ENCODE measurements around the gene LIPC.

Gene LIPC

DNA sequence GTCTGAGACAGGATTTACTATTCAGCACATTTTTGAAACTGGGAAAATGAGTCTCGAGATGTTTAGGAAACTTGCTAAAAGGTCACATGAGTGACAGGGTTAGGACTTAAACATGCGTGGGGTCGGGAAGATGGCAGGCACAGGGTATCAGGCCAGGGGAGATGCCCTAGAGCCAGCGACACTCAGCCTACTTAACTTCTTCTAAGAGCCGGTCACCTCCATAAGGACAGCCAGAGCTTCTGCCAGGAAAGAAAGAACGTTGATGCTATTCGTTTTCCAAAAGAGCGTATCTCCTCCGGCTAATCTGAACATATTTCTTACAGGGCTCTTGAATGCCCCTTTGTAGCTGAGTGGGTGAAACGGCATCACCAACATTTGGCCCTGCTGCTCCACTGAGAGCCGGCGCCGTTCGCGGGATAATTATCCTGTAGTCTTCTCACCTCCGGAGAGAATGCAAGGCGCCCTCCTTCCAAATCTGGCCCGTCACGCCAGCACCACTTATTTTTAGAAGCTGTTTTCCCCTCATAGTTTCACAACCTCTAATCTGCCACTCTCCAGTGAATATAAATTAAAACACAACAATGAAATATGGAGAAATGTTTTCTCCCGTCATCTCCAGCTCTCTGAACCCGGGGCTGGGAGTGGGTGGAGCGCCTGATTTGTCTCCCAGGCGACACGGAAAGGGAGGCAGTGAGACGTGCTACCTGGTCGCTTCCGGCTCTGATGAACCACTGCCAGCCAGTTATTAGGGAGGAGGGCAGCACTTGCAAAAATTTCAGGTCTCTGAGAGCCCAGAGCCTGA lies 58.5 kb downstream of the LIPC start:
- DNase-seq (ENCODE audit: low read depth, low spot score) = no peak
- no peak for TF ChIP-seq CTCF (IDR thresholded peaks at IDR 0.05; ENCODE audit: low read depth, low read length)
- in situ Hi-C loops (cut with HindIII; ENCODE audit: low sequenced_read_pairs) = no loop called here
- no peak overlapping the region for H3K4me3 ChIP-seq (ENCODE audit: low read depth, low read length)

DNA sequence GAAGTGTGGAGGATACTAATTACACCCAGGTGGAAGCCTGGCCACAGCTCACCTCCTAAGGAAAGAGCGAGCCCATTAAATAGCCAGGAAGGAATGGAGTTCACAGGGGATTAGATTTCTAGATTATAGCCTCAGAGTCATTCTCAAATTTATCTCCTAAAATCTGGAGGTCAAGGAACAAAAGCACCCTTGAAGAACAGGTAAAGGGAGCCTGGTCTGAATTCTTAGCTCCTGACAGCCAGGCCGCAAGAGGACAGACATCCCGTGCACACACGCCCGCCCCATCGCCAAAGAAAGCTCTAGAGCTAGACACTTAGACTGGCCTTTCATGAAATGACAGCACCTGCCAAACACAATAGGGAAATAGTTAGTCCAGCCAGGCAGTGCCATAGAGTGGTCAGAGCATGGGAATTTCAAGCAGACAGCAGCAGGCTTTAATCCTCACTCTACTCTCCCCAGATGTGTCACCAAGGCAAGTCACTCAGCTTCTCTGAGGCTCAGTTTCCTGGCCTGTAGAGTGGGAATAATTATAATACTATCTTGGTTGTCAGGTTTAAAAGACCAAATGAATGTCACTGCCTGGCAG lies 59.2 kb downstream of the LIPC start:
- TF ChIP-seq CTCF (IDR thresholded peaks at IDR 0.05; ENCODE audit: low read depth, low read length) = no peak
- DNase-seq (ENCODE audit: low read depth, low spot score) = no peak
- no peak overlapping the region for H3K4me3 ChIP-seq (ENCODE audit: low read depth, low read length)
- in situ Hi-C loops (cut with HindIII; ENCODE audit: low sequenced_read_pairs) = no loop called here

- TF ChIP-seq CTCF (IDR thresholded peaks at IDR 0.05; ENCODE audit: low read depth, low read length) = no peak
- in situ Hi-C loops (cut with HindIII; ENCODE audit: low sequenced_read_pairs) = no loop called here
Measured at GRCh38 chr15:58491499-58492202, 59.9 kb downstream of the LIPC start.

DNA sequence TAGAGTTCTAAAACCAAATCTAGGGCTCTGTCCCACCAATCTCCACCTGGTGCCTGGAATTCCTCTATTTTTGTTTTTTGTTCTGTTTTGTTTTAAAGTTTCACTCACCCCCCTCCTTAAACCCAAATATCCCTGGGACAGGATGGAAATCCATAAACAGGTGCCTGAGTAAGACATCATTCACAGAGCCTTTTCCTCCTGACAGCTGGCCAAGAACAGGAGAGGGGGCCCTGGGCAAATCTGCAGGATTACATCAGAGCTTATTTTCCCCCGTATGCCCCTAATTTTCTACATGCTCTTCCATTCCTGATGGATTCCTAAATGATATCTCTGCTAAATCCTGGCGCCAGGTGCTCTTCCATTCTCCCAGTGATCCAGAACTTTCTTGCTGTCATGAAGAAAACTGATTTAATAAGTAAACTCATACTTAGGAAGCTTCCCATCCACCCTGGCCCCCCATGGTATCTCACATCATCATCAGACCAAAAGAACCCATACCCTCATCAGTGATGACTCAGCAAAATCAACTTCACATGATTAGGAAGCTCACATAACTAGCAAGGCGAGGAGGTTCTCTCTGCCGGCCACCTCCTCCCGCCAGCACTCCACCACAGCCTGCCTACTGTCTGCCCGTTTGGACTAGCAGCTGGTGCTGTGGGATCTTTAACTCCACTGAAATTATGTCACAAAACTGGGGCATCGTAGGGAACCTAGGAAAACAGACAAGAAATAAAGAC lies 61.0 kb downstream of the LIPC start:
- in situ Hi-C loops (cut with HindIII; ENCODE audit: low sequenced_read_pairs) = no loop called here
- no peak overlapping the region for H3K4me3 ChIP-seq (ENCODE audit: low read depth, low read length)
- DNase-seq (ENCODE audit: low read depth, low spot score) = no peak
- TF ChIP-seq CTCF (IDR thresholded peaks at IDR 0.05; ENCODE audit: low read depth, low read length) = no peak

More at GRCh38 chr15:58491499-58492202, 59.9 kb downstream of the LIPC start:
- no peak overlapping the region for H3K4me3 ChIP-seq (ENCODE audit: low read depth, low read length)
- DNase-seq (ENCODE audit: low read depth, low spot score) = no peak

DNA sequence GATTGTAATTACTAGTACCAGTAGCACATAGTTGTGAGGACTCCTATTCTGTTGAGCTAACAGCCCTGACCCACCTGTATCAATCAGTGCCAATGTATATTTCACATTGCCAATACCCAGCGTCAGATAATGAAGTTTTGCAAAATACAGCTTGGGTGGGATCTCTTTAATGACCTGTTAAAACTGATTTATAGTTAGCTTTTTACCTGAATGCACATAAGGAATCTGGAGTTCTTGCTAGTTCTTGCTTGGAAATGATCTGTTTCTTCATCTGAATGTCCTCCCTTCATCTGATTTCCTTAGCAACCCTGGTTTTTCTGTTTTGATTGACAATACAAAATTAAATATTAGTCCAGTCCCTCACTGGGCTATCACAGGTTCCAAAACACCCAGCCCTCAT lies 62.8 kb downstream of the LIPC start:
- in situ Hi-C loops (cut with HindIII; ENCODE audit: low sequenced_read_pairs) = no loop called here
- TF ChIP-seq CTCF (IDR thresholded peaks at IDR 0.05; ENCODE audit: low read depth, low read length) = no peak
- H3K4me3 ChIP-seq (ENCODE audit: low read depth, low read length) = no peak overlapping the region
- DNase-seq (ENCODE audit: low read depth, low spot score) = no peak

DNA sequence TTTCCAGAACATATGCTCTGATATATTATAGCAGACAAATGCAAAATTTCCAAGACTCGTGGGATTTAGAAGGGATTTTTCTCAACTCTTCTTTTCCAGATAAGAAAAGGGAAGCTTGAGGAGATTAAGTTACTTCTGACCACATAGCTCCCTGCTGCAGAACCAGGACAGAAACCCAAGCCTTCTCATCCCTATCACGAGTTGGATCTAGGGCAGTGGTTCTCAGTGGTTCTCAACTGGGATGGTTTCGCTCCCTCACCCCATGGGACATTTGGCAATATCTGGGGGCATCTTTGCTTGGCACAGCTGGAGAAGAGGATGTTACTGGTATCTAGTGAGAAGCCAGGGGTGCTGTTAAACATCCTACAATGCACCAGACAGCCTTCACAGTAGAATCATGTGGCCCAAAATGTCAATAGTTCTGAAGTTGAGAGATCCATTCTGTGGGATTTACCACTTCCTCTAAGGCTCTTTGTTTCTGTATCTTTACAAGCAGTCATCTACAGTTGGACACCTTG lies 64.2 kb downstream of the LIPC start:
- in situ Hi-C loops (cut with HindIII; ENCODE audit: low sequenced_read_pairs) = no loop called here
- TF ChIP-seq CTCF (IDR thresholded peaks at IDR 0.05; ENCODE audit: low read depth, low read length) = no peak
- DNase-seq (ENCODE audit: low read depth, low spot score) = no peak
- no peak overlapping the region for H3K4me3 ChIP-seq (ENCODE audit: low read depth, low read length)
